GM12872 (cell line): ENCODE measurements around the gene MAN1C1.
A peak's percentile ranks its signal among the peaks of the same experiment; 100 is the strongest.

Experiments
- CTCF ChIP-seq: IDR thresholded peaks from 3 replicates; pipeline ENCODE4 v1.5.1; 2011; ENCODE audit warnings: low read depth, mild to moderate bottlenecking, low read length, moderate library complexity; ENCODE audit not compliant: insufficient read depth

Gene MAN1C1

GRCh38 chr1:25641329-25641725 lies 24.7 kb downstream of the MAN1C1 start:
- TF ChIP-seq CTCF: no peak

- TF ChIP-seq CTCF: no peak
Measured at GRCh38 chr1:25641931-25642573, 25.5 kb downstream of the MAN1C1 start.

- no peak for TF ChIP-seq CTCF
Measured at GRCh38 chr1:25642574-25643108, 26.1 kb downstream of the MAN1C1 start.

GRCh38 chr1:25643929-25644328 lies 27.3 kb downstream of the MAN1C1 start:
- no peak for TF ChIP-seq CTCF

- TF ChIP-seq CTCF: 0 out of 3 replicates have a peak, but pooled peaks have one; percentile 6
Measured at GRCh38 chr1:25644962-25645361, 28.4 kb downstream of the MAN1C1 start.

GRCh38 chr1:25645637-25646400 lies 29.2 kb downstream of the MAN1C1 start:
- TF ChIP-seq CTCF: no peak

GRCh38 chr1:25647106-25647505 lies 30.5 kb downstream of the MAN1C1 start:
- no peak for TF ChIP-seq CTCF
